Tibial nerve (tissue), 4 donors: ENCODE data around the gene ATP6V0E1. TPM values are rescaled to one million over a fixed set of nuclear protein-coding genes. Genes with fewer than 3 reads are reported as not detected.
"Not testable (repeated sequence)": the region's sequence is repeated elsewhere in the genome, so short reads cannot be mapped to it uniquely, and the experiment has no call there.

Experiments used
- DNase-seq, 2 donors: peaks; one replicate each; pipeline ENCODE4 v3.0.0-alpha.2; 2019; ENCODE audit warnings: low spot score in 2 of 2
- H3K27ac ChIP-seq, 4 donors: fragments of 200-600 bp; sonication (generic) in 3 of 4; one replicate each; pipeline ENCODE4 v1.5.1; 2017 to 2019; ENCODE audit warnings: mild to moderate bottlenecking in 1 of 4
- H3K27me3 ChIP-seq, 2 donors: fragments of 200-600 bp; sonication (generic) in 1 of 2; one replicate each; pipeline versions ENCODE4 v1.5.1 to v1.6.0; 2017 to 2019
- H3K36me3 ChIP-seq, 3 donors: fragments of 200-600 bp; sonication (generic); one replicate each; pipeline ENCODE4 v1.5.1; 2018 to 2019
- H3K4me1 ChIP-seq, 4 donors: fragments of 200-600 bp; sonication (generic) in 3 of 4; one replicate each; pipeline ENCODE4 v1.5.1; 2017 to 2019
- H3K4me3 ChIP-seq, 4 donors: fragments of 200-600 bp; sonication (generic) in 3 of 4; one replicate each; pipeline ENCODE4 v1.5.1; 2017 to 2019; ENCODE audit warnings: mild to moderate bottlenecking in 1 of 4, moderate library complexity in 1 of 4
- H3K9me3 ChIP-seq, 4 donors: fragments of 200-600 bp; sonication (generic) in 3 of 4; one replicate each; pipeline ENCODE4 v1.5.1; 2017 to 2019
- EP300 ChIP-seq, 2 donors: sonication (generic); formaldehyde crosslinking; IDR thresholded peaks; one replicate each; pipeline ENCODE4 v1.6.1; 2017; ENCODE audit warnings: antibody characterized with exemption in 2 of 2, mild to moderate bottlenecking in 1 of 2
- POLR2A ChIP-seq, 2 donors: fragments of 450-650 bp; IDR thresholded peaks; one replicate each; pipeline ENCODE4 v1.6.1; 2017; ENCODE audit warnings: antibody characterized with exemption in 2 of 2, mild to moderate bottlenecking in 2 of 2, moderate library complexity in 2 of 2
- WGBS, 2 donors: methylation state at CpG; one replicate each; pipeline ENCODE4 v1.1.5; 2018; 5-methylcytosine and 5-hydroxymethylcytosine counted together
- total RNA-seq, 4 donors: library from RNA; depleted of rRNA; stranded (reverse); fragments of >200 nt; gene quantifications; one replicate each; pipeline ENCODE4 v1.1.0, GENCODE V29; 2016
- TF ChIP-seq, protein P1 (sequence below), 5 experiments: fragments of 200-600 bp in 3 of 5; fragments of 450-650 bp in 2 of 5; sonication (generic) in 3 of 5; IDR thresholded peaks; one replicate each; pipeline ENCODE4 v1.5.1; 2016 to 2019; ENCODE audit warnings: antibody characterized with exemption in 5 of 5, mild to moderate bottlenecking in 3 of 5, moderate library complexity in 2 of 5

ATP6V0E1 gene
- total RNA-seq, 4 donors from 2014 or later, result 88.8 to 121 (median 92.0) TPM

DNA sequence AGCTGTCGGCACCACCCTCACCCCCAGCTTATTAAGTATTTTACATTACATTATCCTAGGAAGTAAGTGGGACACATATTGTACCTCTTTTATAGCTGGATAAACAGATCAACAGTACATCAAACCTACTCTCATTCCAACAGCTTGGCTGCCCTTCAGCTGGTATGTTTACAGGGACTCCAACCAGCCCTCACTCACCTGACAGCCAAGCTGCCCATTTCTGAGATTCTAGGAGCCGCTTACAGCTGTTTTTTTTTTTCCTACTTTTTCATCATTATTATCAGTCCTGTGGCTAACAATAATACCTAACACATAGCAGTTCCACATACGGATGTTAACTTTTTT, 59.2 kb downstream of the ATP6V0E1 start:
- DNase-seq, result no peak
- Histone ChIP-seq H3K36me3 (no peaks in the 10 kb centered on the region), H3K27ac (no peak overlapping the region), H3K4me3 (no peak overlapping the region), H3K4me1 (peaks cover 0 to 4% (median 0%) of the 10 kb centered on the region in 4 donors), H3K9me3 (no peaks in the 10 kb centered on the region), H3K27me3 (no peaks in the 10 kb centered on the region)
- TF ChIP-seq EP300 (IDR thresholded peaks at IDR 0.05) (no peak), POLR2A (IDR thresholded peaks at IDR 0.05) (no peak)
- TF ChIP-seq, protein P1, sequence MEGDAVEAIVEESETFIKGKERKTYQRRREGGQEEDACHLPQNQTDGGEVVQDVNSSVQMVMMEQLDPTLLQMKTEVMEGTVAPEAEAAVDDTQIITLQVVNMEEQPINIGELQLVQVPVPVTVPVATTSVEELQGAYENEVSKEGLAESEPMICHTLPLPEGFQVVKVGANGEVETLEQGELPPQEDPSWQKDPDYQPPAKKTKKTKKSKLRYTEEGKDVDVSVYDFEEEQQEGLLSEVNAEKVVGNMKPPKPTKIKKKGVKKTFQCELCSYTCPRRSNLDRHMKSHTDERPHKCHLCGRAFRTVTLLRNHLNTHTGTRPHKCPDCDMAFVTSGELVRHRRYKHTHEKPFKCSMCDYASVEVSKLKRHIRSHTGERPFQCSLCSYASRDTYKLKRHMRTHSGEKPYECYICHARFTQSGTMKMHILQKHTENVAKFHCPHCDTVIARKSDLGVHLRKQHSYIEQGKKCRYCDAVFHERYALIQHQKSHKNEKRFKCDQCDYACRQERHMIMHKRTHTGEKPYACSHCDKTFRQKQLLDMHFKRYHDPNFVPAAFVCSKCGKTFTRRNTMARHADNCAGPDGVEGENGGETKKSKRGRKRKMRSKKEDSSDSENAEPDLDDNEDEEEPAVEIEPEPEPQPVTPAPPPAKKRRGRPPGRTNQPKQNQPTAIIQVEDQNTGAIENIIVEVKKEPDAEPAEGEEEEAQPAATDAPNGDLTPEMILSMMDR (IDR thresholded peaks at IDR 0.05), result no peak
- WGBS, 2 donors, result 81 to 85% methylated on average over 3 of the region's 3 CpGs

GRCh38 chr5:173045474-173045873, 61.9 kb downstream of the ATP6V0E1 start:
- Histone ChIP-seq H3K36me3 (no peaks in the 10 kb centered on the region), H3K9me3 (no peaks in the 10 kb centered on the region), H3K27ac (no peak overlapping the region), H3K27me3 (no peaks in the 10 kb centered on the region), H3K4me1 (no peaks in the 10 kb centered on the region), H3K4me3 (no peak overlapping the region)
- DNase-seq, result no peak
- TF ChIP-seq EP300 (IDR thresholded peaks at IDR 0.05) (no peak), POLR2A (IDR thresholded peaks at IDR 0.05) (no peak)
- TF ChIP-seq, protein P1 (IDR thresholded peaks at IDR 0.05), result no peak
- 48 to 56% methylated on average over 8 of the region's 8 CpGs for WGBS, 2 donors

DNA sequence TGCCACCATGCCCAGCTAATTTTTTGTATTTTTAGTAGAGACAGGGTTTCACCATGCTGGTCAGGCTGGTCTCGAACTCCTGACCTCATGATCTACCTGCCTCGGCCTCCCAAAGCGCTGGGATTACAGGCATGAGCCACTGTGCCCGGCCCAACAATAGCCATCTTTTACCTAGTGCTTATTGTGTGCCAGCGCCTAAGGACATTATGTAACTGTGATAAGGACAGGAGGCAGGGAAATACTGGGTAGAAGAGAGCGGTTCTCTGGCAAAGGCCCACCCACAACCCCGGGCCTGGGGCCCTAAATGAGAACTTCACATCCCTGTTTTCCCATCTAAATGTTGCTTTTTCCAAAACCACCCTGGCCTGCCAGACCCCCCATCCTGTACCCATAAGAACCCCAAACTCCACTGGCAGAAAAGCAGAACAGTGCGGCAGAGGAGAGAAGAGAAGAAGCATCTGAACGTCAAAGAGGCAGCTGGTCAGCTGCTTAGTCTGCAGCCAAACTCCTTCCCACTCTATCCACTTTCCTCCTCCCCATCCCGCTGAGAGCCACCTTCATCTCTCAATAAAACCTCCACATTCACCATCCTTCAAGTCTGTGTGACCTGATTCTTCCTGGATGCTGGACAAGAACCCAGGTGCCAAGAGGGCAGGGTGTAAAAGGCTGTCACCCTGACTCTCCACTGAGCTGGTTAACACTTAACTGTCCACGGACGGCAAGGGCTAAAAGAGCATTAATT, 63.7 kb downstream of the ATP6V0E1 start:
- H3K4me3 ChIP-seq, H3K36me3 ChIP-seq, H3K27ac ChIP-seq, DNase-seq, H3K27me3 ChIP-seq, H3K9me3 ChIP-seq, H3K4me1 ChIP-seq: not testable (repeated sequence)
- WGBS, 2 donors, result 73 to 83% methylated on average over 12 of the region's 12 CpGs

- 59 to 71% methylated on average over 6 of the region's 6 CpGs for WGBS, 2 donors
Observed at GRCh38 chr5:173047838-173048105, 64.2 kb downstream of the ATP6V0E1 start.

DNA sequence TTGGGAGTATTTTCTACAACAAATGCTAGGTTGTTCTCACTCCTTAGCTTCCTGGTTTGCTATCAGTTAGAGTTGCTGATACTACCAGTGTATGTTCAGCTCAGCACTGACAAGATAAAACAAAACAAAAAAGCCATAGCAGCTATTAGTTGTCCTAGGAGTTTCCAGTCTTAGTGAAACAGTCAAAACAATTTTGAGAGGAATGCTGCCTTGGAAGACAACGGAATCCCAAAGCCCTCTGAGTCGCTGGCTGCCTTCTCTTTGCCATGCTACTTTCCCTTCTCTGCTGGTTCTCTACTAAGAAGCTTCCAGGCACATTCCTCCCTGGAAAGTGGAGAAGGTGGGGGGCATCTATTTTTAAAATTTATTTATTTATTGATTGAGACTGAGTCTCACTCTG, 67.2 kb downstream of the ATP6V0E1 start:
- DNase-seq, result no peak
- Histone ChIP-seq H3K9me3 (no peaks in the 10 kb centered on the region), H3K27ac (no peak overlapping the region), H3K4me1 (peaks cover 0 to 8% (median 6%) of the 10 kb centered on the region in 4 donors), H3K36me3 (no peaks in the 10 kb centered on the region), H3K27me3 (no peaks in the 10 kb centered on the region), H3K4me3 (no peak overlapping the region)
- TF ChIP-seq, protein P1 (IDR thresholded peaks at IDR 0.05), result no peak
- TF ChIP-seq EP300 (IDR thresholded peaks at IDR 0.05) (no peak), POLR2A (IDR thresholded peaks at IDR 0.05) (no peak)
- WGBS, 2 donors, result 64 to 66% methylated on average over 2 of the region's 2 CpGs

More at GRCh38 chr5:173047838-173048105, 64.2 kb downstream of the ATP6V0E1 start:
- Histone ChIP-seq H3K27me3 (no peaks in the 10 kb centered on the region), H3K4me3 (no peak overlapping the region), H3K4me1 (no peaks in the 10 kb centered on the region), H3K9me3 (no peaks in the 10 kb centered on the region), H3K27ac (no peak overlapping the region), H3K36me3 (no peaks in the 10 kb centered on the region)
- no peak for DNase-seq
- TF ChIP-seq EP300 (IDR thresholded peaks at IDR 0.05) (no peak), POLR2A (IDR thresholded peaks at IDR 0.05) (no peak)
- TF ChIP-seq, protein P1 (IDR thresholded peaks at IDR 0.05), result no peak

GRCh38 chr5:173051746-173052145, 68.2 kb downstream of the ATP6V0E1 start:
- Histone ChIP-seq H3K4me1 (peaks cover 0 to 8% (median 6%) of the 10 kb centered on the region in 4 donors), H3K27me3 (no peaks in the 10 kb centered on the region), H3K4me3 (no peak overlapping the region), H3K27ac (no peak overlapping the region), H3K9me3 (no peaks in the 10 kb centered on the region), H3K36me3 (no peaks in the 10 kb centered on the region)
- no peak for DNase-seq
- WGBS, 2 donors, result 66% methylated on average over 5 of the region's 5 CpGs
- TF ChIP-seq, protein P1 (IDR thresholded peaks at IDR 0.05), result no peak
- TF ChIP-seq EP300 (IDR thresholded peaks at IDR 0.05) (no peak), POLR2A (IDR thresholded peaks at IDR 0.05) (no peak)
